ENCODE results near the gene VSTM2L. TPM values are rescaled to one million over a fixed set of nuclear protein-coding genes. Genes with fewer than 3 reads are reported as not detected.

Gene VSTM2L
- total and polyA plus RNA-seq, 2 of the 13 experiments (the other 11 are each of a cell fraction or from before 2014, with no cell fraction given), result not detected

- intact Hi-C loops (cut with micrococcal nuclease; ENCODE audit: unreplicated experiment) (loop anchor here (1.0 kb wide), 1 partner anchor 91 kb away; no protein-coding TSS in a partner anchor), in situ Hi-C loops (cut with HindIII; ENCODE audit: extremely low pct_ligation_motif_present, low pct_unique_long_range_greater_than_20kb) (loop anchor here (5.0 kb wide), 1 partner anchor 90 kb away; no protein-coding TSS in a partner anchor)
- H3K79me2 ChIP-seq (ENCODE audit: insufficient read depth, low read length), result no peaks in the 10 kb centered on the region
- ATAC-seq, result peak; percentile 49
- 36% methylated on average over 38 of the region's 38 CpGs for WGBS (ENCODE audit: low lambda C conversion rate)
- H3K4me1 ChIP-seq (ENCODE audit: insufficient read depth, low read length), result peaks cover 16% of the 10 kb centered on the region; the same call in 1 of the 2 replicates
- no peak overlapping the region for H2AFZ ChIP-seq (ENCODE audit: low read length)
- peak overlapping the region in 1 of 3 experiments; percentile 64; a peak in 1 of 6 replicates for H3K4me3 ChIP-seq (replicated peaks in 1 of 3; ENCODE audit: insufficient read depth in 1 of 3, low read depth in 2 of 3, low read length in 3 of 3)
- POLR2A ChIA-PET, result no interaction called here
- no peak overlapping the region for H3K27ac ChIP-seq (ENCODE audit: extremely low read length, insufficient read depth, low read length)
- peak overlapping the region; percentile 60 for H3K4me2 ChIP-seq (ENCODE audit: low read depth, low read length)
- no peak overlapping the region for H3K9ac ChIP-seq (ENCODE audit: insufficient read depth, low read depth, low read length)
- CTCF ChIA-PET (ENCODE audit: low intra/inter-chr PET ratio, low total read pairs), result interaction anchor here (1.7 kb wide), 1 partner anchor 91 kb away, joined by 5 read pairs; no protein-coding TSS in a partner anchor
- H3K36me3 ChIP-seq (replicated peaks in 1 of 2; ENCODE audit: control insufficient read depth in 1 of 2, insufficient read depth in 2 of 2, low read length in 2 of 2), result no peaks in the 10 kb centered on the region
- peak; percentile 61 for DNase-seq (ENCODE audit: low spot score)
- FAIRE-seq, result peak; percentile 50
- no peaks in the 10 kb centered on the region for H3K9me3 ChIP-seq (ENCODE audit: low read length)
- peaks cover 8% of the 10 kb centered on the region; the same call in 1 of the 2 replicates for H4K20me1 ChIP-seq (ENCODE audit: insufficient read depth, low read length)
- BruUV-seq (replicated peaks), result no TSS peak
- H3K27me3 ChIP-seq (ENCODE audit: control insufficient read depth in 1 of 2, insufficient read depth in 2 of 2, low read length in 2 of 2), result peaks cover 13 to 54% of the 10 kb centered on the region in 2 experiments; a peak in 4 of 5 replicates
- TF ChIP-seq HNRNPK (IDR thresholded peaks at IDR 0.05; ENCODE audit: low read depth, low read length, poor library complexity, severe bottlenecking) (no peak), HOMEZ (CRISPR knock-in tag; IDR thresholded peaks at IDR 0.05; ENCODE audit: low read depth) (no peak), ZNF607 (CRISPR knock-in tag; IDR thresholded peaks at IDR 0.05; ENCODE audit: borderline replicate concordance) (no peak), ZNF326 (CRISPR knock-in tag; IDR thresholded peaks at IDR 0.05; ENCODE audit: borderline replicate concordance) (no peak), ZNF468 (CRISPR knock-in tag; IDR thresholded peaks at IDR 0.05) (no peak), SPEN (CRISPR knock-in tag; IDR thresholded peaks at IDR 0.05; ENCODE audit: low read depth) (no peak), AGO2 (optimal IDR thresholded peaks at IDR 0.05; ENCODE audit: low read depth, low read length) (no peak), U2AF1 (optimal IDR thresholded peaks at IDR 0.05; ENCODE audit: low read depth, low read length) (no peak), FOXA1 (IDR thresholded peaks at IDR 0.05) (no peak), FOXA1 (CRISPR knock-in tag; IDR thresholded peaks at IDR 0.05) (no peak), KLF6 (CRISPR knock-in tag; IDR thresholded peaks at IDR 0.05) (no peak), ZNF816 (CRISPR knock-in tag; IDR thresholded peaks at IDR 0.05; ENCODE audit: borderline replicate concordance) (no peak), ZNF709 (CRISPR knock-in tag; IDR thresholded peaks at IDR 0.05) (no peak), GABPB1 (CRISPR knock-in tag; IDR thresholded peaks at IDR 0.05) (no peak), GLMP (CRISPR knock-in tag; IDR thresholded peaks at IDR 0.05; ENCODE audit: borderline replicate concordance) (no peak), GMEB2 (CRISPR knock-in tag; IDR thresholded peaks at IDR 0.05; ENCODE audit: low read depth) (no peak), TCF7L2 (IDR thresholded peaks at IDR 0.05; ENCODE audit: low read depth, low read length) (no peak), SAFB2 (CRISPR knock-in tag; IDR thresholded peaks at IDR 0.05; ENCODE audit: borderline replicate concordance, low read depth) (no peak)
Measured at GRCh38 chr20:37901654-37902503, 1.0 kb upstream of the VSTM2L start.

Measured in HepG2 (cell line).